HEK293T (cell line): ENCODE results near the gene EPHA3.

Source experiments
- CTCF ChIA-PET: fragments of 350-600 bp; formaldehyde crosslinking; extraction: SDS; loops from one replicate; lab custom pipeline; 2021; ENCODE audit warnings: antibody characterized with exemption, inconsistent platforms; lab: Yijun Ruan, JAX
- POLR2A ChIA-PET: fragments of 350-600 bp; formaldehyde crosslinking; extraction: SDS; loops from one replicate; lab custom pipeline; 2020; ENCODE audit warnings: antibody characterized with exemption, inconsistent platforms; lab: Yijun Ruan, JAX
- DNase-seq: peaks from one replicate; pipeline ENCODE4 v3.0.0; 2012; ENCODE audit warnings: mixed read lengths; ENCODE audit errors: extremely low spot score
- ARNT ChIP-seq: fragments of 450-650 bp; IDR thresholded peaks from 2 replicates; pipeline ENCODE4 v1.6.1; 2017; ENCODE audit warnings: mild to moderate bottlenecking
- BHLHE40 ChIP-seq: fragments of 450-650 bp; IDR thresholded peaks from 2 replicates; pipeline ENCODE4 v1.6.1; 2016; ENCODE audit warnings: mild to moderate bottlenecking, moderate library complexity, borderline replicate concordance
- CTBP1 ChIP-seq: fragments of 450-650 bp; IDR thresholded peaks from 2 replicates; pipeline ENCODE4 v1.6.1; 2016; ENCODE audit warnings: borderline replicate concordance
- ELF4 ChIP-seq: fragments of 450-650 bp; IDR thresholded peaks from 2 replicates; pipeline ENCODE4 v1.6.1; 2017; ENCODE audit warnings: antibody characterized with exemption
- FOXA1 ChIP-seq: fragments of 450-650 bp; IDR thresholded peaks from 2 replicates; pipeline ENCODE4 v1.6.1; 2016; ENCODE audit warnings: mild to moderate bottlenecking
- FOXK2 ChIP-seq: fragments of 450-650 bp; IDR thresholded peaks from 2 replicates; pipeline ENCODE4 v1.6.1; 2016; ENCODE audit warnings: mild to moderate bottlenecking
- FOXM1 ChIP-seq: fragments of 450-650 bp; IDR thresholded peaks from 2 replicates; pipeline ENCODE4 v1.6.1; 2017; ENCODE audit warnings: mild to moderate bottlenecking, borderline replicate concordance
- HDGF ChIP-seq: fragments of 450-650 bp; IDR thresholded peaks from 2 replicates; pipeline ENCODE4 v1.6.1; 2017; ENCODE audit warnings: antibody characterized with exemption, borderline replicate concordance
- L3MBTL2 ChIP-seq: fragments of 450-650 bp; conservative IDR thresholded peaks from 2 replicates; pipeline ENCODE4 v1.6.1; 2016; ENCODE audit warnings: mild to moderate bottlenecking
- LEF1 ChIP-seq: fragments of 450-650 bp; IDR thresholded peaks from 2 replicates; pipeline ENCODE4 v1.6.1; 2017; ENCODE audit warnings: mild to moderate bottlenecking, borderline replicate concordance
- NFRKB ChIP-seq: fragments of 450-650 bp; IDR thresholded peaks from 2 replicates; pipeline ENCODE4 v1.6.1; 2016; ENCODE audit warnings: mild to moderate bottlenecking, moderate library complexity
- SP1 ChIP-seq: fragments of 450-650 bp; IDR thresholded peaks from 2 replicates; pipeline ENCODE4 v1.6.1; 2017
- SUZ12 ChIP-seq: fragments of 450-650 bp; IDR thresholded peaks from 2 replicates; pipeline ENCODE4 v1.6.1; 2016; ENCODE audit warnings: mild to moderate bottlenecking
- TARDBP ChIP-seq: fragments of 450-650 bp; IDR thresholded peaks from 2 replicates; pipeline ENCODE4 v1.6.1; 2016
- ZNF384 ChIP-seq: fragments of 450-650 bp; IDR thresholded peaks from 2 replicates; pipeline ENCODE4 v1.6.1; 2016
- TF ChIP-seq, protein P1 (sequence below): fragments of 450-650 bp; IDR thresholded peaks from 2 replicates; pipeline ENCODE4 v1.6.1; 2016

Gene EPHA3

DNA sequence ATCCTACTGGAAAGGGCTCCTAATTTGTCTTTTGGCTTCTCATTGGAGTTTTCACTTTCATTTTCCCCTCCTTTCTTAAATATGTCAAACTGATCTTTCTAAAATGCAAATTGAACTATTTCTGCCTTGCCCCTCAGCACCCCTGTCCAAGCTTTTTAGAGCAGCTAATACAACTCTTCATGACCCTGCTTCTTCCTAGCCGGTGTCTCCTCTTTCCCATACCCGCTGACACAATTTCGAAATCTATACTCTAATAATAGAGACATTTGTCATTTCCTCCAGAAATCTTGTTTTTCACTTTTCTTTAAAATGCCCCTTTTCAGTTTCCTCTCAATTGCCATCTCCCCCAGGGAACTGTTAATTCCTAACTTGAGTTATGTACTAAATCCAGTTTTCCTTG, 2.9 kb upstream of the EPHA3 start:
- no peak for TF ChIP-seq TARDBP
- TF ChIP-seq NFRKB: no peak
- TF ChIP-seq L3MBTL2: no peak
- no peak for TF ChIP-seq ZNF384
- TF ChIP-seq SP1: no peak
- TF ChIP-seq SUZ12: no peak
- TF ChIP-seq ARNT: no peak
- TF ChIP-seq, protein P1, sequence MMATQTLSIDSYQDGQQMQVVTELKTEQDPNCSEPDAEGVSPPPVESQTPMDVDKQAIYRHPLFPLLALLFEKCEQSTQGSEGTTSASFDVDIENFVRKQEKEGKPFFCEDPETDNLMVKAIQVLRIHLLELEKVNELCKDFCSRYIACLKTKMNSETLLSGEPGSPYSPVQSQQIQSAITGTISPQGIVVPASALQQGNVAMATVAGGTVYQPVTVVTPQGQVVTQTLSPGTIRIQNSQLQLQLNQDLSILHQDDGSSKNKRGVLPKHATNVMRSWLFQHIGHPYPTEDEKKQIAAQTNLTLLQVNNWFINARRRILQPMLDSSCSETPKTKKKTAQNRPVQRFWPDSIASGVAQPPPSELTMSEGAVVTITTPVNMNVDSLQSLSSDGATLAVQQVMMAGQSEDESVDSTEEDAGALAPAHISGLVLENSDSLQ: no peak
- no peak for TF ChIP-seq BHLHE40
- no peak for TF ChIP-seq FOXM1
- no peak for TF ChIP-seq LEF1
- TF ChIP-seq HDGF: no peak
- no peak for TF ChIP-seq CTBP1
- TF ChIP-seq FOXA1: no peak
- TF ChIP-seq FOXK2: no peak
- no peak for TF ChIP-seq ELF4
- ChIA-PET POLR2A (no interaction called here), CTCF (no interaction called here)
- no peak for DNase-seq

DNA sequence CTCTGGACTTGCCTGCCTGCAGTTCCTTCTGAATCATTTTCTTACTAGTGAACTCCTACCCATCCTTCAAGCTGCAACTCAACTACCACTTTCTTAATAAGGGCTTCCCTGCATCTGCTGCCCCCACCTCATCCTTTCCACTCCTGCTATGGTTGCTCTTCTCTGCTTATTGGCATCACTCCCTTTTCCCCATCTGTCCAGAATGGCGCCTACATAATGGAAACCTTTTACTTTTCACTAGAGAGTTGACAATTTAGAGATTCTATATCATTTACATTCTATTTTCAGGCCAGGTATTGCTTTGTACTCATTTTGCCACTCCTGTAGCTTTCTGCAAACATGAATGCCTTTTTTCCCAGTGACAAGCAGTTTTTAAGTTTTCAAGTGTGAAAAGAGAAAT, 1.9 kb upstream of the EPHA3 start:
- DNase-seq: no peak
- TF ChIP-seq FOXA1 (no peak), ZNF384 (no peak), BHLHE40 (no peak), SUZ12 (no peak), TARDBP (no peak), CTBP1 (no peak), L3MBTL2 (no peak), ELF4 (no peak), HDGF (no peak), LEF1 (no peak), NFRKB (no peak), FOXM1 (no peak), SP1 (no peak)
- TF ChIP-seq, protein P1: no peak
- ChIA-PET POLR2A (no interaction called here), CTCF (no interaction called here)

DNA sequence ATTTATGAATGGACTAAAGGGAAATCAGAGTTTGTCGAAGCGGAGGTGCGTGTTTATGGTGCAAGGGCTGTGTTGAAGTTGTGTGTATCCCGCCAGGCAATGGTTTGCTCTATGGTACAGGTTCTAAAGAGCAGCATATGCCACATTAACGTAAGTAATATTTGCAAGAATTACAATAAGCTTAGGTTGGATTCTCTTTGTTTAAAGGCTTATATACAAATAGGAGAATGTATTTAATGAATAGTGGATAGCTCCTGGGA, 800 bp downstream of the EPHA3 start:
- TF ChIP-seq ELF4 (no peak), SUZ12 (no peak), TARDBP (no peak)
- TF ChIP-seq, protein P1: no peak
- no peak for DNase-seq
- CTCF ChIA-PET: no interaction called here
- POLR2A ChIA-PET: no interaction called here

DNA sequence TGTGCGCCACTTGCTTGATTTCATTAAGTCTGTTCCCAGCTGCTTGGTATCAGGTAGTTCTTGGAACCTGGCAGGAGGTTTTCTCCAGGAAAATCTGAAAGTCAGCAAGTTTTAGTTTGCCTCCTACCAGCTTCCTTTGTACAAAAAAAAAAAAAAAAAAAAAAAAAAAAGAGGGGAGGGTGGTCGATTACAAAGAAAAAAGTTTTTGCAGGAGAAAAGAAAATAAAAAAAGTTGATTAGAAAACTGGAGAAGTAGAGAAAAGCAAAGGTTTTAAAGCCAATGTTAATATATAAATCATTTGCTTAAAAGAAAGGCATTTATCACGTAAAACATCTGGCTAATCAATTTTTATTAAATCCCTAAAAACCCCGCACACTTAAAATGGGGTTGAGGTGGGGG, 5.9 kb downstream of the EPHA3 start:
- TF ChIP-seq L3MBTL2: no peak
- TF ChIP-seq ZNF384: peak; percentile 82
- TF ChIP-seq ELF4: no peak
- POLR2A ChIA-PET: no interaction called here
- CTCF ChIA-PET: interaction anchor here (0.6 kb wide), 1 partner anchor 894 kb away, joined by 3 read pairs; no protein-coding TSS in a partner anchor
- no peak for DNase-seq

GRCh38 chr3:89113893-89114840, 6.7 kb downstream of the EPHA3 start:
- POLR2A ChIA-PET: no interaction called here
- CTCF ChIA-PET: interaction anchor here (0.7 kb wide), 1 partner anchor 69 kb away, joined by 10 read pairs; no protein-coding TSS in a partner anchor
- TF ChIP-seq SP1: no peak
- TF ChIP-seq L3MBTL2: peak; percentile 49; the same call in 1 of the 2 replicates
- TF ChIP-seq HDGF: no peak
- no peak for TF ChIP-seq FOXK2
- DNase-seq: peak; percentile 59

- DNase-seq: no peak
- TF ChIP-seq FOXA1: no peak
- no peak for TF ChIP-seq ZNF384
- TF ChIP-seq FOXK2: no peak
- TF ChIP-seq L3MBTL2: no peak
- TF ChIP-seq NFRKB: no peak
- no peak for TF ChIP-seq TARDBP
- no peak for TF ChIP-seq LEF1
- TF ChIP-seq HDGF: no peak
- TF ChIP-seq CTBP1: no peak
- no peak for TF ChIP-seq SUZ12
- TF ChIP-seq BHLHE40: no peak
- TF ChIP-seq, protein P1: no peak
- TF ChIP-seq SP1: no peak
- ChIA-PET CTCF (interaction anchor here (0.7 kb wide), 1 partner anchor 68 kb away, joined by 10 read pairs; no protein-coding TSS in a partner anchor), POLR2A (no interaction called here)
Measured at GRCh38 chr3:89114841-89115223, 7.4 kb downstream of the EPHA3 start.
